ENCODE measurements around the gene UTS2R.

The UTS2R gene

DNA sequence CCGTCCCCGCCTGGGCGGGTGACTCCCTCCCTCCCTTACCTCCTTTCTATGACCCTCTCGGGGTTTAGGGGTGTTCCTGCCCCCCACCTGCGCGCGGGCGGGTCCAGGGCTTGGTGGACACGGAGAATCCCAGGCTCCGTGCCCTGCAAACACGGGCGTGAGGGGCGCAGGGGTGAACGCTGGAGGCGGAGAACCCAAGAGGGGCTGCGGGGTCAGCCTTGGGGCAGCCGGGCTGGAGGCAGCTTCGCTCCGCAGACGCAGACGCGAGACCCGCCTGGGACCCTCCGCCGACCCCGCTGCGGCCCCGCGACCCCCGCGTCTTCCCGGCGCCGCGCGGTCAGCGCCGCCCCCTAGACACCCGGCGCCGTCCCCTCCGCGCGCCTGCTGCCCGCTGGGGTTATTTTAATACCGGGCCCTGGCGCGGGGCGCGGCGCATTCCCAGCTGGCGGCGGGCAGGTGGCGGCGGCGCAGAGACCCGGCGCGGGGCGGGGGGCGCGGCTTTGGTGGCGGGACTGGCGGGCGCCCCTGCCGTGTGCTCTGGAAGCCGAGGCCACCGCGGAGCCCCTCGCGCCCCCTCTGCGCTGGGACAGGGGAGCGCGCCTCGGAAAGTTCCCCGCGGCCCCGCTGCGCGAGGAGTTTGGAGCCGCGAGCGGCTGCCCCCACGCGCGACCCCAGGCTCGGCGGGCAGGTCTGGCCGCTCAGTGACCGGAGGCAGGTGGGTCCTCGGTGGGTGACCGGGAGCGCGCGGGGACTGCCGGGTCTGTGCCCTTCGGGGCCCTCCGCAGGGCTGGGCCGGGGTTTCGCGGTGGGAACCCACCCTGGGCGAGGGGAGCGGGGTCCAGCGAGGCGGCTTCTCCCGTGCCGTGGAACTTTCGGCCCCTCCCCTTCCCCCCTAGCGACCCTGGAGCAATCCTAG, at the start of gene UTS2R:
UTS2R (plus strand) TSS at position 433 of the 916 bp plus-strand sequence. CDS start 2,560 bp downstream, outside the sequence.
- no peak for DNase-seq (ENCODE audit: low read depth in 2 of 2)

- DNase-seq (ENCODE audit: low read depth in 2 of 2), result no peak
These were observed 49.6 kb upstream of the UTS2R start for GRCh38 chr17:82321947-82322466.

GRCh38 chr17:82322526-82323453, 48.8 kb upstream of the UTS2R start:
- DNase-seq (ENCODE audit: low read depth in 2 of 2), result no peak

- DNase-seq (ENCODE audit: low read depth in 2 of 2), result no peak
These were observed 47.9 kb upstream of the UTS2R start for GRCh38 chr17:82323514-82324234.

DNA sequence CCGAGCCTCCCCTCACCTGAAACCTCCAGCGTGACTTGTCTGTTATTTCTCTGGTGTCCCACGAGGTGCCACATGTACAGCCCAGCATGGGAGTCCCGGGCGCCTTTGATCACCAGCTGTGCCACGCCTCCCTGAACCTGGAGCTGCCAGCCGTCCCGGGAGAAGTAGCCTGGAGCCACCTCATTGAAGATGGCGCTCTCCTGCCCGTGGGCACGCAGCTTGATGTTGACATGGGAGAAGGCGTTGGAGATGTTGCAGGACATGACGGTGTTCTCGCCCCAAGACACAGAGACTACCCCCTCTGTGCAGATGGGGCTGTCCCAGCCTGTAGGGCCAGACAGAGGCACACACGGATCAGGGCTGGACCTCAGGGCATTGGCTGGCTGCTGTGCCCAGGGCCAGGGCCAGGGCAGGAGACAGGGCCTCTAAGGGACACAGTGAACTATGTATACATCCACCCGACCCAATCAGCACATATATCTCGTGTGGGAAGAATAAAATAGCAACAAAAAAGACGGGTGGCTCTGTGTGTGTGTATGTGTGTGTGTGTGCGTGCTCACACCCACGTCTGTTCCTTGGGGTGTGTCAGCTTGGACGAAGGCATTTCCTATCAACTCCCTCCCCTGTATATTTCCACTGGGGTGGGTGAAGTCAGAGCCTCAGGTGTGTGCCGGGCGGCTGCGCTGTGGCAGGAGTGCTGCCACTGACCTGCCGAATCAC, 46.8 kb upstream of the UTS2R start:
- DNase-seq (ENCODE audit: low read depth in 2 of 2), result no peak

- DNase-seq (ENCODE audit: low read depth in 2 of 2), result no peak
These were observed 46.0 kb upstream of the UTS2R start for GRCh38 chr17:82325286-82326180.

GRCh38 chr17:82327289-82327688, 44.3 kb upstream of the UTS2R start:
- no peak for DNase-seq (ENCODE audit: low read depth in 2 of 2)

DNA sequence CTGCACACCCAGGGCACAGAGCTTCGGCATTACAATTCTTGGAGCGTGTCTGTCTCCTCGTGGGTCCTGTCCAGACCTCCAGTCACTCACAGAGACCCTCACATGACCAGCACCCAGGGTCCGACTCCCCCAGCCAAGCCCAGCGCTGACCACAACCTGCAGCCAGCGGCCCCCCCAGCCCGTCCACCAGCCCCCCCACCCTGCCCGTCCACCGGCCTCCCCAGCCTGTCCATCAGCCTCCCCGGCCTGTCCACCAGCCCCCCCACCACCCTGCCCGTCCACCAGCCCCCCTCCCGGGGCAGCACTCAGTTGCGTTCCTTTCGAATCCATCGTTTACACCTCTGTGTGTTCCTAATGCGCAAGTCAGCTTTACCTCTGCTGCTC, 43.8 kb upstream of the UTS2R start:
- DNase-seq (ENCODE audit: low read depth in 2 of 2), result no peak

GRCh38 chr17:82328141-82328993, 43.2 kb upstream of the UTS2R start:
- no peak for DNase-seq (ENCODE audit: low read depth in 2 of 2)

- DNase-seq (ENCODE audit: low read depth in 2 of 2), result no peak
These were observed 42.5 kb upstream of the UTS2R start for GRCh38 chr17:82328994-82329507.

GRCh38 chr17:82329683-82330321, 41.8 kb upstream of the UTS2R start:
- no peak for DNase-seq (ENCODE audit: low read depth in 2 of 2)

- DNase-seq (ENCODE audit: low read depth in 2 of 2), result no peak
These were observed 41.0 kb upstream of the UTS2R start for GRCh38 chr17:82330322-82331239.

DNA sequence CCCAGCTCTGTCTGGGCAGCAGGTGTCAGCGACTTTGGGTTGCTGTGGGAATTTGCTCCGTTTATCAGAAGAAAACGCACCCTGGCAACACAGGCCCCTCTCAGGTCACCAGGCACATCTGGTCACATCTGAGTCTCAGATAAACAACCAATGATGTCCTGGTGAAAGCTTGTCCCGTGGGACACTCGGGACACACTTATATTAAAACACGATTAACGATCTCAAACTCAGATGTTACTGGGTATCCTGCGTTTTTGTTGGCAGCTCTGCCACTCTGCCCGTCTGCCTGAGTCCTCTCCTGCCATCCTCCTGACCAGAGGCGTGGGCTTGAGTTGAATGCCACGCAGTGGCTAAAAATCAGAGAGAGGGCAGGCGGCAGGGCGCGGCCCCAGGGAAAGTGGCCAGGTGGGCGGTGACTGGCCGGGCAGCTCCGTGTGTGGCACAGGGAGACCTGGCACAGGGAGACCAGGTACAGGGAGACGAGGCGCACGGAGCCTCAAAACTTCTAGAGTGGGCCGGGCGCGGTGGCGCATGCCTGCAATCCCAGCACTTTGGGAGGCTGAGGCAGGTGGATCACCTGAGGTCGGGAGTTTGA, 40.1 kb upstream of the UTS2R start:
- DNase-seq (ENCODE audit: low read depth in 2 of 2), result no peak

- no peak for DNase-seq (ENCODE audit: low read depth in 2 of 2)
These were observed 38.8 kb upstream of the UTS2R start for GRCh38 chr17:82332669-82333278.

DNA sequence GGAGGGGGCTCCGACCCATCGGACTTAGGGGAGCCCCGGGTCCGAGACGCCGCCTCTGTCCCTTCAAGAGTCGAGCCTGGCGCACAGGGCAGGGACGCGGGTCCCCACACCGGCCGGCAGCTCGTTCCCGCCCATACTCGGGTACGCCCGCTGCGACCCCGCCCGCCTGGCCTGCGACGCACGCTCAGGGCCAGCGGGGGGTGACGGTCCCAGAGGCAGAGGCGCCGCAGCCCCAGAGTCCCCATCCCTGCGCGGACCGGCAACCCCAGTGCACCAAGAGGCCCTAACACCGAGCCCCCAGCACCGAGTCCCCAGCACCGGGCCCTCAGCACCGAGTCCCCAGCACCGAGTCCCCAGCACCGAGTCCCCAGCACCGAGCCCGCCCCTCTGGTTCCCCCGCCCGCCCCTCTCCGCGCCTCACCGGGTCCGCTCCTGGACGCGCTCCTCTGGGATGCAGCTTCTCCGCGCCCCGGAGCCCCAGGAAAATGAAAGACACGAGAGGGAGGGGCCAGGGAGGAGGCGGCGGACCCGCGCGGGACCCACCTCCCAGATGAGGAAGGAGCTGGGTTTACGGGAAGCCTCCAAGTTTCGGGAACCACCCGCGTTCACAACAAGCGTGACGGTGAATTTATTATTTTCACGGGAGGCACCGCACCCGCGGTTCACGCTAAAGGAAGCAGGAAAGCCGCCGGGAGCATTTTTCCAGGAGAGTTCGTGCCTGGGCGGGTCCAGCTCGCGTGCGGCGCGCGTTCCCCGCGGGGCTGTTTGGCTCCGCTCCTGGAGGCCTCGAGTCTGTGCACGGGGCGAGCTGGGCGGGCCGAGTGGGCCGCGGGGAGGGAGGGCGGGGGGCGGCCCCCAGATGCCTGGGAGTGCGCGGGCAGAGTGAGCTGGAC, 38.0 kb upstream of the UTS2R start, which contains the start of gene SECTM1:
SECTM1 (minus strand) TSS at position 488 of the 893 bp plus-strand sequence. CDS start 6,526 bp downstream, outside the sequence.
- DNase-seq (ENCODE audit: low read depth in 2 of 2), result no peak

Data from stimulated activated CD4-positive, alpha-beta T cell treated with anti-CD3 and anti-CD28 coated beads, Interleukin-1b, Interleukin-23, amount 100 ng/mL, for 1 hour (primary cell).